ENCODE data around the gene ARHGAP29.

DNA sequence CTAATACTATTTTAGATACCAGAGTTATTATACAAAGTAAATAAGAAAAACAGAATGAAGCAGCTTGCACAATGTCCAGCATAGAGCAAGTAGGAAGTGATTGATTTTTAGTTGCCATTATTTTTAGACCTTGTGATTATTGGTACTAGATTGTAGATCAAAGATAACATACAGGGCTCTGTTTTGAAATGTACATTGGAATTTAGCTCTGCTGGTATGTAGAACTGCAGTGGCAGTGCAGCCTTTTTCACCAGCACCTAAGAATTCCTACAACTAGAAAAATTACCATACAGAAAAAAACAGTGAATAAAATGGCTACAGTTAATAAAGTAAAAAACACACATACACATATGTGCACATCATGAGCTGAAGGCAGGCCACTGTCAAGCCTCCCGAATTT, 84.3 kb downstream of the ARHGAP29 start:
- TF ChIP-seq, protein P1, sequence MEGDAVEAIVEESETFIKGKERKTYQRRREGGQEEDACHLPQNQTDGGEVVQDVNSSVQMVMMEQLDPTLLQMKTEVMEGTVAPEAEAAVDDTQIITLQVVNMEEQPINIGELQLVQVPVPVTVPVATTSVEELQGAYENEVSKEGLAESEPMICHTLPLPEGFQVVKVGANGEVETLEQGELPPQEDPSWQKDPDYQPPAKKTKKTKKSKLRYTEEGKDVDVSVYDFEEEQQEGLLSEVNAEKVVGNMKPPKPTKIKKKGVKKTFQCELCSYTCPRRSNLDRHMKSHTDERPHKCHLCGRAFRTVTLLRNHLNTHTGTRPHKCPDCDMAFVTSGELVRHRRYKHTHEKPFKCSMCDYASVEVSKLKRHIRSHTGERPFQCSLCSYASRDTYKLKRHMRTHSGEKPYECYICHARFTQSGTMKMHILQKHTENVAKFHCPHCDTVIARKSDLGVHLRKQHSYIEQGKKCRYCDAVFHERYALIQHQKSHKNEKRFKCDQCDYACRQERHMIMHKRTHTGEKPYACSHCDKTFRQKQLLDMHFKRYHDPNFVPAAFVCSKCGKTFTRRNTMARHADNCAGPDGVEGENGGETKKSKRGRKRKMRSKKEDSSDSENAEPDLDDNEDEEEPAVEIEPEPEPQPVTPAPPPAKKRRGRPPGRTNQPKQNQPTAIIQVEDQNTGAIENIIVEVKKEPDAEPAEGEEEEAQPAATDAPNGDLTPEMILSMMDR (conservative IDR thresholded peaks at IDR 0.05; ENCODE audit: low read depth in 2 of 2): no peak
- TF ChIP-seq NANOG (IDR thresholded peaks at IDR 0.05; ENCODE audit: borderline replicate concordance): no peak
- TF ChIP-seq, protein P2, sequence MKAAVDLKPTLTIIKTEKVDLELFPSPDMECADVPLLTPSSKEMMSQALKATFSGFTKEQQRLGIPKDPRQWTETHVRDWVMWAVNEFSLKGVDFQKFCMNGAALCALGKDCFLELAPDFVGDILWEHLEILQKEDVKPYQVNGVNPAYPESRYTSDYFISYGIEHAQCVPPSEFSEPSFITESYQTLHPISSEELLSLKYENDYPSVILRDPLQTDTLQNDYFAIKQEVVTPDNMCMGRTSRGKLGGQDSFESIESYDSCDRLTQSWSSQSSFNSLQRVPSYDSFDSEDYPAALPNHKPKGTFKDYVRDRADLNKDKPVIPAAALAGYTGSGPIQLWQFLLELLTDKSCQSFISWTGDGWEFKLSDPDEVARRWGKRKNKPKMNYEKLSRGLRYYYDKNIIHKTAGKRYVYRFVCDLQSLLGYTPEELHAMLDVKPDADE (IDR thresholded peaks at IDR 0.05): no peak
- no peak for TF ChIP-seq EZH2 (IDR thresholded peaks at IDR 0.05; ENCODE audit: low read depth, unreplicated experiment)
- TF ChIP-seq POLR2AphosphoS5 (IDR thresholded peaks at IDR 0.05; ENCODE audit: low read depth): no peak
- TF ChIP-seq EZH2phosphoT487 (IDR thresholded peaks at IDR 0.05; ENCODE audit: unreplicated experiment): no peak
- TF ChIP-seq STAT1 (IDR thresholded peaks at IDR 0.05; ENCODE audit: unreplicated experiment): no peak
- TF ChIP-seq, protein P3, sequence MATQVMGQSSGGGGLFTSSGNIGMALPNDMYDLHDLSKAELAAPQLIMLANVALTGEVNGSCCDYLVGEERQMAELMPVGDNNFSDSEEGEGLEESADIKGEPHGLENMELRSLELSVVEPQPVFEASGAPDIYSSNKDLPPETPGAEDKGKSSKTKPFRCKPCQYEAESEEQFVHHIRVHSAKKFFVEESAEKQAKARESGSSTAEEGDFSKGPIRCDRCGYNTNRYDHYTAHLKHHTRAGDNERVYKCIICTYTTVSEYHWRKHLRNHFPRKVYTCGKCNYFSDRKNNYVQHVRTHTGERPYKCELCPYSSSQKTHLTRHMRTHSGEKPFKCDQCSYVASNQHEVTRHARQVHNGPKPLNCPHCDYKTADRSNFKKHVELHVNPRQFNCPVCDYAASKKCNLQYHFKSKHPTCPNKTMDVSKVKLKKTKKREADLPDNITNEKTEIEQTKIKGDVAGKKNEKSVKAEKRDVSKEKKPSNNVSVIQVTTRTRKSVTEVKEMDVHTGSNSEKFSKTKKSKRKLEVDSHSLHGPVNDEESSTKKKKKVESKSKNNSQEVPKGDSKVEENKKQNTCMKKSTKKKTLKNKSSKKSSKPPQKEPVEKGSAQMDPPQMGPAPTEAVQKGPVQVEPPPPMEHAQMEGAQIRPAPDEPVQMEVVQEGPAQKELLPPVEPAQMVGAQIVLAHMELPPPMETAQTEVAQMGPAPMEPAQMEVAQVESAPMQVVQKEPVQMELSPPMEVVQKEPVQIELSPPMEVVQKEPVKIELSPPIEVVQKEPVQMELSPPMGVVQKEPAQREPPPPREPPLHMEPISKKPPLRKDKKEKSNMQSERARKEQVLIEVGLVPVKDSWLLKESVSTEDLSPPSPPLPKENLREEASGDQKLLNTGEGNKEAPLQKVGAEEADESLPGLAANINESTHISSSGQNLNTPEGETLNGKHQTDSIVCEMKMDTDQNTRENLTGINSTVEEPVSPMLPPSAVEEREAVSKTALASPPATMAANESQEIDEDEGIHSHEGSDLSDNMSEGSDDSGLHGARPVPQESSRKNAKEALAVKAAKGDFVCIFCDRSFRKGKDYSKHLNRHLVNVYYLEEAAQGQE (IDR thresholded peaks at IDR 0.05; ENCODE audit: unreplicated experiment): no peak
- TF ChIP-seq CREB1 (CRISPR knock-in tag; IDR thresholded peaks at IDR 0.05; ENCODE audit: low read depth): no peak
- TF ChIP-seq ZNF114 (CRISPR knock-in tag; IDR thresholded peaks at IDR 0.05): no peak
- no peak for TF ChIP-seq JUNB (IDR thresholded peaks at IDR 0.05; ENCODE audit: unreplicated experiment)

All from GM23338 (cell line).